MCF 10A (cell line): ENCODE measurements around the gene CAMSAP2. TPM values are rescaled to one million over a fixed set of nuclear protein-coding genes. Genes with fewer than 3 reads are reported as not detected.
A peak's percentile ranks its signal among the peaks of the same experiment; 100 is the strongest.

ENCODE experiments used
- BruUV-seq: library from RNA; stranded (reverse); fragments of 400-500 nt; replicated peaks from 2 replicates; lab custom pipeline; 2021; lab: Mats Ljungman, UMichigan
- CTCF ChIA-PET: fragments of 300-600 bp; sonication (Branson Sonifier 250); formaldehyde crosslinking; extraction: SDS; loops from one replicate; lab custom pipeline; 2021; ENCODE audit warnings: antibody characterized with exemption, inconsistent platforms; lab: Yijun Ruan, JAX
- POLR2A ChIA-PET: fragments of 300-600, 350-650 bp; sonication (Branson Sonifier 250); formaldehyde crosslinking; extraction: SDS; loops from one replicate; lab custom pipeline; 2020; ENCODE audit warnings: antibody characterized with exemption, inconsistent platforms; lab: Yijun Ruan, JAX
- DNase-seq: peaks from one replicate; pipeline ENCODE4 v3.0.0-alpha.2; 2018; ENCODE audit not compliant: unreplicated experiment
- H3K27ac Mint-ChIP-seq: one replicate; pipeline ENCODE4 v1.8.0; 2022; ENCODE audit warnings: mild to moderate bottlenecking, low read depth, mixed read lengths; ENCODE audit not compliant: unreplicated experiment
- H3K27me3 Mint-ChIP-seq: one replicate; pipeline ENCODE4 v1.8.0; 2022; ENCODE audit warnings: mixed read lengths; ENCODE audit not compliant: insufficient read depth, unreplicated experiment
- H3K36me3 Mint-ChIP-seq: one replicate; pipeline ENCODE4 v1.8.0; 2022; ENCODE audit warnings: mild to moderate bottlenecking, moderate library complexity, mixed read lengths; ENCODE audit not compliant: insufficient read depth, unreplicated experiment
- H3K4me1 Mint-ChIP-seq: one replicate; pipeline ENCODE4 v1.8.0; 2022; ENCODE audit warnings: mixed read lengths; ENCODE audit not compliant: insufficient read depth, unreplicated experiment
- H3K4me3 Mint-ChIP-seq: one replicate; pipeline ENCODE4 v1.8.0; 2022; ENCODE audit warnings: mild to moderate bottlenecking, moderate library complexity, mixed read lengths; ENCODE audit not compliant: unreplicated experiment
- H3K9me3 Mint-ChIP-seq: one replicate; pipeline ENCODE4 v1.8.0; 2022; ENCODE audit warnings: mixed read lengths; ENCODE audit not compliant: unreplicated experiment
- intact Hi-C: fragments of 100-400 bp; cut with micrococcal nuclease; formaldehyde crosslinking; loops from 2 replicates; pipeline ENCODE4 v1.14.1; 2022
- total RNA-seq: library from RNA; stranded (reverse); gene quantifications from 2 replicates; pipeline ENCODE4 v1.2.3, GENCODE V29; 2022
- TF ChIP-seq, protein P1 (sequence below): fragments of 200-600 bp; IDR thresholded peaks from one replicate; pipeline ENCODE4 v1.8.0; 2022; ENCODE audit warnings: antibody characterized with exemption, mild to moderate bottlenecking; ENCODE audit not compliant: unreplicated experiment

CAMSAP2 gene
- total RNA-seq, 1 experiment from 2014 or later: 209 TPM

DNA sequence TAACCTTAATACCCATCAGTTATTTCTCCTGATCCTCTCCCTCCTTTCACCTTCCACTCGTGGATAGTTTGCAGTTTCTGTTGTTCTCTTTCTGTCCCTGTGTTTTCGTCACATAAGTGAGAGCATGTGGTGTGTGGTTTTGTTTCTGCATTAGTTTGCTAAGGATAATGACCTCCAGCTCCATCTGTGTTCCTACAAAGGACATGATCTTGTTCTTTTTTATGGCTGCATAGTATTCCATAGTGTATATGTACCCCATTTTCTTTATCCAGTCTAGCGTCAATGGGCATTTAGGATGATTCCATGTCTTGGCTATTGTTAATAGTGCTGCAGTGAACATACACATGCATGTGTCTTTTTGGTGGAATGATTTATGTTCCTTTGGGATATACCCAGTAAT is 97.5 kb downstream of the CAMSAP2 start:
- peaks cover 47% of the 10 kb centered on the region for H3K36me3 Mint-ChIP-seq
- peaks cover 13% of the 10 kb centered on the region for H3K4me1 Mint-ChIP-seq
- no TSS peak for BruUV-seq
- intact Hi-C loops: no loop called here
- DNase-seq: no peak
- TF ChIP-seq, protein P1, sequence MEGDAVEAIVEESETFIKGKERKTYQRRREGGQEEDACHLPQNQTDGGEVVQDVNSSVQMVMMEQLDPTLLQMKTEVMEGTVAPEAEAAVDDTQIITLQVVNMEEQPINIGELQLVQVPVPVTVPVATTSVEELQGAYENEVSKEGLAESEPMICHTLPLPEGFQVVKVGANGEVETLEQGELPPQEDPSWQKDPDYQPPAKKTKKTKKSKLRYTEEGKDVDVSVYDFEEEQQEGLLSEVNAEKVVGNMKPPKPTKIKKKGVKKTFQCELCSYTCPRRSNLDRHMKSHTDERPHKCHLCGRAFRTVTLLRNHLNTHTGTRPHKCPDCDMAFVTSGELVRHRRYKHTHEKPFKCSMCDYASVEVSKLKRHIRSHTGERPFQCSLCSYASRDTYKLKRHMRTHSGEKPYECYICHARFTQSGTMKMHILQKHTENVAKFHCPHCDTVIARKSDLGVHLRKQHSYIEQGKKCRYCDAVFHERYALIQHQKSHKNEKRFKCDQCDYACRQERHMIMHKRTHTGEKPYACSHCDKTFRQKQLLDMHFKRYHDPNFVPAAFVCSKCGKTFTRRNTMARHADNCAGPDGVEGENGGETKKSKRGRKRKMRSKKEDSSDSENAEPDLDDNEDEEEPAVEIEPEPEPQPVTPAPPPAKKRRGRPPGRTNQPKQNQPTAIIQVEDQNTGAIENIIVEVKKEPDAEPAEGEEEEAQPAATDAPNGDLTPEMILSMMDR: no peak
- CTCF ChIA-PET: interaction anchor here (0.8 to 9.5 kb wide), 10 partner anchors 11 to 279 kb away, joined by 3 to 84 read pairs (median 5); partner anchors contain the start of gene KIF14
- no peak overlapping the region for H3K27ac Mint-ChIP-seq
- H3K9me3 Mint-ChIP-seq: no peaks in the 10 kb centered on the region
- no peak overlapping the region for H3K4me3 Mint-ChIP-seq
- POLR2A ChIA-PET: interaction anchor here (0.6 to 1.7 kb wide), 9 partner anchors 9 to 214 kb away, joined by 3 to 9 read pairs (median 3); partner anchors contain the start of gene DDX59
- no peaks in the 10 kb centered on the region for H3K27me3 Mint-ChIP-seq

DNA sequence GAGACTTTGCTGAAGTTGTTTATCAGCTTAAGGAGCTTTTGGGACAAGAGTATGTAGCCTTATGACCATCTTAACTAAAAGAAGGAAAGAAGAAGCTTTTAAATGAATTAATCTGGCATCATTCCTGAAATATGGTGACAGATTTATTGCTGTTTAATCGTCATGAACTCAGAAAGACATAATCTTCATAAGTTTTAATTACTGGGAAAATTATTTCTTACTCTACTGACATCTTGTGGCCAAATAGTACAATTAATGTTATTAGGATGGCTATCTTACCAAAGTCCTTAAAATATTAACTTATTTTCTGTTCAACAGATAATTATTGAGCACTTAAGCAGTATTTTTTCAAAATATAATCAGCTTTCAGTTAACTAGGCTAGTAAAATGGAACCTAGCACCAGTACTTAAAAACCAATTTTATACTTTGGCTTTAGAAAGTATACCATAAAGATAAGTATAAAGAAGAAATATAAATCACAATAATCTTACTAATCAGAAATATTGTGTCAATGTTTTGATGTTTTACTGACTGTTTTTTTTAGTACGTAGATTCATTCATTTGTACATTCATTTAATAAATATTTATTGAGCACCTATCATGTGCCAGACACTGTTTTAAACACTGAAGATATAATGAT is 99.4 kb downstream of the CAMSAP2 start:
- Mint-ChIP-seq H3K9me3 (no peaks in the 10 kb centered on the region), H3K4me3 (no peak overlapping the region), H3K36me3 (peaks cover 50% of the 10 kb centered on the region), H3K27me3 (no peaks in the 10 kb centered on the region), H3K4me1 (peaks cover 16% of the 10 kb centered on the region), H3K27ac (no peak overlapping the region)
- ChIA-PET POLR2A (interaction anchor here (0.6 to 2.6 kb wide), 8 partner anchors 8 to 280 kb away, joined by 3 to 14 read pairs (median 4); partner anchors contain the start of genes CAMSAP2 and DDX59), CTCF (interaction anchor here (0.5 to 9.5 kb wide), 37 partner anchors 10 to 470 kb away, joined by 3 to 84 read pairs (median 3); partner anchors contain the start of gene KIF14)
- TF ChIP-seq, protein P1: peak; percentile 67
- peak; percentile 45 for DNase-seq
- intact Hi-C loops: loop anchor here (1.0 kb wide), 4 partner anchors 205 to 279 kb away; no protein-coding TSS in a partner anchor
- no TSS peak for BruUV-seq

DNA sequence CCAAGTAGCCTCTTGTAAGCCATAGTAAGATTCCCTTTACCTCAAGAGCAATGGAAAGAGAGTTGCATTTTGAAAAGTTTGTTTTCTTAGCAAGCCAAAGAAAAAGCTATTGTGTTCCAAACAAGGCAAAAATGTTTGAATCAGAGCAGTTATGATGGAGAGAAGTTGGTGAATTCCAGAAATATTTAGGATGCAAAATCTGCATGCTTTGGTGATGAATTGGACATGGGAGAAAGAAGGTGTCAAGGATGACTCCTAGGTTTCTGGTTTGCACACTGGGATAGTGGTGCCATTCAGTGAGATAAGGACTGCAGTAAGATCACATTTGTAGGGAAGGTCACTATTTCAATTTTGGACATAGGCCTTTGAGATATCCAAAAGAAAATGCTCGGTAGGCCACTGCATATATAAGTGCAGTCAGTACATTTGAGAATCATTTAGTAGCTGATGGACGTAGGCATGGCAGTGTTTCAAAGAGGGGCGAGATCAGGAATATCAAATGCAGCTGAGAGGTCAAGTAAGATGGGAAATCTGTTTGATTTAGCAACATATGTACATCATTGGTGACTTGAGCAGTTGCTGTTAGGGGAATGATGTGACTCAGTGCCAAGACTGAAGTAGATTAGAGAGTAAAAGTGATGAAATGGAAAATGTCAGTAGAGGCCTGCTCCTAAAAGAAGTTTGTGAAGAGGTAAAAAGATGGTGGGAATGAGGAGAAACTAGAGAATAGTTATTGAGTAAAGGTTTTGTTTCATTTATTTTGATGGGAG is 100.2 kb downstream of the CAMSAP2 start:
- Mint-ChIP-seq H3K4me3 (no peak overlapping the region), H3K9me3 (no peaks in the 10 kb centered on the region), H3K36me3 (peaks cover 58% of the 10 kb centered on the region), H3K27ac (no peak overlapping the region), H3K4me1 (peaks cover 18% of the 10 kb centered on the region), H3K27me3 (no peaks in the 10 kb centered on the region)
- TF ChIP-seq, protein P1: no peak
- ChIA-PET POLR2A (interaction anchor here (0.6 to 2.6 kb wide), 6 partner anchors 25 to 281 kb away, joined by 3 to 14 read pairs (median 4); partner anchors contain the start of genes CAMSAP2 and DDX59), CTCF (interaction anchor here (0.6 to 9.5 kb wide), 23 partner anchors 9 to 471 kb away, joined by 3 to 84 read pairs (median 4); partner anchors contain the start of gene KIF14)
- DNase-seq: no peak
- no TSS peak for BruUV-seq
- intact Hi-C loops: loop anchor here (1.0 kb wide), 3 partner anchors 204 to 280 kb away; no protein-coding TSS in a partner anchor
